GM12801 (cell line): Measurements from ENCODE around the gene HOXD11.

Source experiments
- TF ChIP-seq, protein P1 (sequence below): IDR thresholded peaks from one replicate; pipeline ENCODE4 v1.5.1; 2011; ENCODE audit warnings: control low read depth; ENCODE audit not compliant: insufficient read length; ENCODE audit errors: extremely low read depth

HOXD11 gene

DNA sequence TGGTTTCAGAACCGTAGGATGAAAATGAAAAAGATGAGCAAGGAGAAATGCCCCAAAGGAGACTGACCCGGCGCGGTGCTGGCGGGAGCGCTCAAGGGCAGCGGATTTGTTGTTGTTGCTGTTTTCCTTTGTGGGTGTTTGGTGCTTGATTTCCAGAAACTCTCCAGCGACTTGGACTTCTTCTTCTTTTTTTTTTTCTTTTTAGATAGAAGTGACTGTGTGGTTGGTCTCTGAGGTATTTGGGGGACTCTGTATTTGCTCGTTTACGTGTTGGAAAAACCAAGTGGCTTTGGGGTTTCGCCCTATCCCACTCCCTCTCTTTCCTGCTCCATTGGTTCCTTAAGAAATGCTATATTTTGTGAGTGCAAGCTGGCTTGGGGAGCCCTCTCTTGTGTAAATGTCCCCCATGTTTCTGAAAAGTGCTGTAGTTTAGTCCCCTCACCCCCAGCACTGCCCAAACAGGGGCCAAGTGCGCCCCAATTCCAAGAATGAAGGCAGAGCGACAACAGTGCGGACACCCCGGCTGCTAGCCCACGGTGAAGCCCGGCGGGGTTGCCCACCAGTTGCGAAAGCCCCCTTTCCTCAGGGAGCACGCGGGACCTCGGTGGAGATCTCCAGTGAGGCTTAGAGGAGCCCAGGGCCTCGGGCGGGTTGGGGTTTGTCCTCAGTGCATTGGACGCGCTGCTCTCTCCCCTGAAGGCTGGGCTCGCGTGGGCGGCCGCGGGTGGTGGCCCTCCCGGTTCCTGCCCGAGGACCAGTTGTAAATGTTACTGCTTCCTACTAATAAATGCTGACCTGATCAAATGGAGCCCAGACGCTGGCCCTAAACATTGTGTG lies 17.2 kb downstream of the HOXD11 start:
- TF ChIP-seq, protein P1, sequence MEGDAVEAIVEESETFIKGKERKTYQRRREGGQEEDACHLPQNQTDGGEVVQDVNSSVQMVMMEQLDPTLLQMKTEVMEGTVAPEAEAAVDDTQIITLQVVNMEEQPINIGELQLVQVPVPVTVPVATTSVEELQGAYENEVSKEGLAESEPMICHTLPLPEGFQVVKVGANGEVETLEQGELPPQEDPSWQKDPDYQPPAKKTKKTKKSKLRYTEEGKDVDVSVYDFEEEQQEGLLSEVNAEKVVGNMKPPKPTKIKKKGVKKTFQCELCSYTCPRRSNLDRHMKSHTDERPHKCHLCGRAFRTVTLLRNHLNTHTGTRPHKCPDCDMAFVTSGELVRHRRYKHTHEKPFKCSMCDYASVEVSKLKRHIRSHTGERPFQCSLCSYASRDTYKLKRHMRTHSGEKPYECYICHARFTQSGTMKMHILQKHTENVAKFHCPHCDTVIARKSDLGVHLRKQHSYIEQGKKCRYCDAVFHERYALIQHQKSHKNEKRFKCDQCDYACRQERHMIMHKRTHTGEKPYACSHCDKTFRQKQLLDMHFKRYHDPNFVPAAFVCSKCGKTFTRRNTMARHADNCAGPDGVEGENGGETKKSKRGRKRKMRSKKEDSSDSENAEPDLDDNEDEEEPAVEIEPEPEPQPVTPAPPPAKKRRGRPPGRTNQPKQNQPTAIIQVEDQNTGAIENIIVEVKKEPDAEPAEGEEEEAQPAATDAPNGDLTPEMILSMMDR = no peak

- TF ChIP-seq, protein P1 = no peak
Observed at GRCh38 chr2:176124947-176125771, 18.1 kb downstream of the HOXD11 start.

DNA sequence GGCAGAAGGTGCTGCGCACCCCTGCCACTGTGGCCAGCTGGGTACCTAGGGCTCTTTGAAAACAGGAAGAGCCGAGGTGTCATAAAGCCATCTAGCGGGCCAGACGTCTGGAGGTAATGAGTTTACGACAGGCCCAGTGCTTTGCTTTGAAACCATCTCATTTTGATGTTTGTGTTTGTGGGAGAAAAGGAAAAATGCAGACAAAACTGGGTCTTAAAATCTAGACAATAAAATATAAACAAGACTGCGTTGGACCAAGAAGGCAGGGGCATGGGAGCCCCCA lies 18.6 kb downstream of the HOXD11 start:
- TF ChIP-seq, protein P1 = no peak

GRCh38 chr2:176126929-176127773 lies 20.1 kb downstream of the HOXD11 start:
- TF ChIP-seq, protein P1 = no peak

- TF ChIP-seq, protein P1 = no peak
Observed at GRCh38 chr2:176127774-176128072, 20.6 kb downstream of the HOXD11 start.

DNA sequence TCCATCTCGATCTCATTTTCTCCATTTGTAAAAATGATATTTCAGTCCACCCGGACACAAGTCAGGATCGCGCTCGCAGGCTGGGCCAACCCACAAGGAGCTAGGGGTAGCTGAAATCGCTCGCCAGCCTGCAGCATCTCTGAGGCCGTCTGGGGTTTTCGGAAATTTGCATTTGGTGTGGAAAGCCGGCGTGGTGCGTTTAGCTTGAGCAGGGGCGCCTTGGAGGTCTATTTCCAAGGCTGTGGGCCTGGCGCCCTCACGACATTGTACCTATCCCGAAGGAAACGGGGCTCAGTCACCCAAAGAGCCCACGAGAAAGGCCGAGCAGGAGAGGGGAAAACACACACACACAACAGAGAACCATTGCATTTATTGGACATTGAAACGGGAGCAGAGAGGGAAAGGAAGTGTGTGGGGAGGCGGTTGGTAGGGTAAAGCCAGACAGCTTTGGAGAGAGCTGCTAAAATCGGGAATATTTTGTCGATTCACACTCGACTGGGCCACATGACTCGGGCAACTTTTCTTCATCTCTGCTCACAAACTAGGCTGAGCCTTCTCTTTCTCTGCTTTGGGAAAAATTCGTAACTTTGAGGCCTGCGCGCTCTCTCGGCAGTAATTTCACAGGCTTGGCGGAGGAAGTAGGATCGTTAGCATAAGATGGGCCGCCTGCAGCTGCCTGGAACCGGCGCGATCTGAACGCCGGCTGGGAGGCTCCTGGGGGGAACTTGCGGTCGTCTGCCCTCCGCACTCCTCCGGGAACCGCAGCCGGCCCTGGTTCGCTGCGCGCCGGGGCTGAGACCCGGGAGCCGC lies 21.3 kb downstream of the HOXD11 start:
- TF ChIP-seq, protein P1 = no peak
